ENCODE measurements around the gene VASN. TPM values are rescaled to one million over a fixed set of nuclear protein-coding genes. Genes with fewer than 3 reads are reported as not detected.

Gene VASN
- total and polyA plus RNA-seq, 8 donors, result 3.7 to 25.6 (median 10.9) TPM

DNA sequence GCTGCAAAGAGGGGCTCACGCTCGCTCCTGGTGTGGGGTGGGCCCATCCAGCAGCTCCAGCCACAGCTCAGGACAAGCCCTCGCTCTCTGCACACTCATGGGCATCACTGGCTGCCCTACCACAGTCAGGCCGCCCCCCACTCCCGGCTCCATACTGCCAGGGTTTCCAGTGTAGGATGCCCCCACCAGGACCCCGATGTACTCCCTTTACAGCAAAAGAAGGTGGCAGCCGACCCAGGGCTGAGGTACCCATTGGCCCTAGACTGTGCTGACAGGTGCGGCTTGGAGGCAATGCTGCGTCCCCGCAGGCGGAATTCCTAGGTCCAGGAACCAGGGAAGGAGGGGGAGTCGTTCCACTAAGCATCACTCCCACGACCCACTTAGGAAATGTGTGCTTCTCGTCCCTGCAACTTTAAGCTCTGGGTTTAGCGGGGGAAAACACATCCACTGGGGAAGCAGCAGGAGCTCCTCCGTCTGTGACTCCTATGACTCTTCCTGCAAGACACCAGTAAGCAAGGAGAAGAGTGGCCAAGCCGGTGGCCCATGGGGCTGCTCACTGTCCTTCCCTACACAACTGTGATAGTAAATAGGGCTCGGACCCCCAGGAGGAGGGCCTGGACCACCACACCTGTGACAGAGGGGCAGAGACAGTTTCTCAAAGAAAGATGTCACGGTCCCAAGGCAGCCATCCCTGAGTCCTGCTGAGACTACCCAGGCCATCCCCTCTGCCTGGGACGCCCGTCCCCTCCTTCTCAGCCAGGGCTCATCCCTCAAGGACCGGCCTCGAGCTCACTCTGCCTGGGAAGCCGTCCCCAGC is 31.7 kb downstream of the VASN start:
- no peaks in the 10 kb centered on the region for H3K9me3 ChIP-seq
- H3K4me1 ChIP-seq, result peaks cover 4 to 18% (median 5%) of the 10 kb centered on the region in 4 donors
- TF ChIP-seq CTCF (IDR thresholded peaks at IDR 0.05) (no peak), EP300 (IDR thresholded peaks at IDR 0.05) (no peak), POLR2A (IDR thresholded peaks at IDR 0.05) (no peak), POLR2AphosphoS5 (IDR thresholded peaks at IDR 0.05) (no peak)
- 82 to 89% (median 87%) methylated on average over 17 to 24 of the region's 24 CpGs for WGBS, 5 donors
- intact Hi-C loops (cut with DNase I; ENCODE audit: low total_unique reads), result loop anchor here (5.0 kb wide), 1 partner anchor 46 kb away; no protein-coding TSS in a partner anchor
- peaks cover 35 to 92% (median 84%) of the 10 kb centered on the region in 4 donors for H3K36me3 ChIP-seq
- no peaks in the 10 kb centered on the region for H3K27me3 ChIP-seq
- no peak overlapping the region for H3K4me3 ChIP-seq
- DNase-seq, result no peak
- no peak overlapping the region for H3K27ac ChIP-seq

- Histone ChIP-seq H3K4me3 (no peak overlapping the region), H3K27ac (no peak overlapping the region), H3K4me1 (peaks cover 5 to 26% (median 8%) of the 10 kb centered on the region in 4 donors), H3K36me3 (peaks cover 35 to 98% (median 83%) of the 10 kb centered on the region in 4 donors), H3K9me3 (no peaks in the 10 kb centered on the region), H3K27me3 (no peaks in the 10 kb centered on the region)
- DNase-seq, result peak; percentile 60 to 73
- TF ChIP-seq CTCF (IDR thresholded peaks at IDR 0.05) (peak in 4 of 7 experiments; percentile 48 to 72 (median 55)), POLR2AphosphoS5 (IDR thresholded peaks at IDR 0.05) (no peak), POLR2A (IDR thresholded peaks at IDR 0.05) (no peak)
- 69 to 78% (median 72%) methylated on average over 15 to 20 of the region's 20 CpGs for WGBS, 5 donors
- intact Hi-C loops (cut with DNase I; ENCODE audit: low total_unique reads), result loop anchor here (5.0 kb wide), 1 partner anchor 47 kb away; no protein-coding TSS in a partner anchor
Observed at GRCh38 chr16:4404247-4404966, 32.8 kb downstream of the VASN start.

DNA sequence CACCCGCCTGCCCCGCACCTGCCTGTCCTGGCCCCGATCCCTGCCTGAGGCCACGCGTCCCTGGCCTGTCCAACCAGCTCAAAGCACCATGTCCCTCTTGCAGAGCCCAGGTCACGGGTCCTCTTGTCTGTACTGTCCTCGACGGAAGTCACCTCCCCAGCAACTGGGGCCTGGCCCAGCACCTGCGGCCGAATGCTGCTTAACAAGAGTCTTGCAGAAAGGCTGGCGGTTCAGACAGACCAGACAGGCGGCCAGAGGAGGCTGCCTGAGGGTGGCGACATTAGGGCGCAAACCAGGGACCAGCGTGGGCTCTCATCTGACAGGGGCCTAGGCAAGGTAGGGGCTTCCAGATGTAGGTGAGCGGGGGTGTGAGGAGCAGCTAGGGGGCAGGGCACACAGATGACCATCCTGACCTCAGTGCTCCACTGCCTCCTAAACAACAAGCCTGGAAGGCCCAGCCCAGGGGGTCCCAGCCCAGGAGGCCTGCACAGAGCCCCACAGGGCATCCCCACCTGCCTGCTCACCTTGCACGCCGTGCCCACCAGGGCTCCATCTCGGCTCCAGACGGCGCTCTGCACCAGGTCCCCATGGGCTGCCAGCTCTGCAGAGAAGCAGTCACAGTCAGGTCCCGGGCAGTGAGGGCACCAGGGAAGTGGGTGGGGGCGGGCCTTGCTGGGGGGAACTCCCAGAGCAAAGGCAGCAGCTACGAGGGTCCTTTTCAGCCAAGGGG is 33.5 kb downstream of the VASN start:
- intact Hi-C loops (cut with DNase I; ENCODE audit: low total_unique reads), result loop anchor here (5.0 kb wide), 1 partner anchor 48 kb away; no protein-coding TSS in a partner anchor
- no peak overlapping the region for H3K27ac ChIP-seq
- H3K9me3 ChIP-seq, result no peaks in the 10 kb centered on the region
- peaks cover 6 to 33% (median 10%) of the 10 kb centered on the region in 4 donors for H3K4me1 ChIP-seq
- peaks cover 35 to 95% (median 82%) of the 10 kb centered on the region in 4 donors for H3K36me3 ChIP-seq
- DNase-seq, result peak in 1 of 2 donors; percentile 9
- no peaks in the 10 kb centered on the region for H3K27me3 ChIP-seq
- no peak overlapping the region for H3K4me3 ChIP-seq
- no peak for TF ChIP-seq POLR2AphosphoS5 (IDR thresholded peaks at IDR 0.05)
- TF ChIP-seq POLR2A (IDR thresholded peaks at IDR 0.05), result no peak
- no peak for TF ChIP-seq CTCF (IDR thresholded peaks at IDR 0.05)
- TF ChIP-seq EP300 (IDR thresholded peaks at IDR 0.05), result no peak
- 86 to 92% (median 89%) methylated on average over 23 to 24 of the region's 24 CpGs for whole genome bisulfite sequencing, 5 donors
